Activated gamma-delta T cell treated with anti-CD3 and anti-CD28 coated beads, Interleukin-2, amount 50 U/mL, for 16 hours (primary cell): ENCODE measurements around the gene KLK15.
"Not testable (repeated sequence)": the region's sequence is repeated elsewhere in the genome, so short reads cannot be mapped to it uniquely, and the experiment has no call there.

Experiments
- DNase-seq: peaks from one replicate; pipeline ENCODE4 v3.0.0-alpha.2; 2020; ENCODE audit warnings: low read depth

The KLK15 gene

GRCh38 chr19:50796128-50796633 lies 37.2 kb downstream of the KLK15 start:
- DNase-seq: no peak

- DNase-seq: no peak
These were observed 37.7 kb downstream of the KLK15 start for GRCh38 chr19:50795664-50796073.

GRCh38 chr19:50794876-50795663 lies 38.3 kb downstream of the KLK15 start:
- no peak for DNase-seq

- no peak for DNase-seq
These were observed 39.1 kb downstream of the KLK15 start for GRCh38 chr19:50794074-50794875.

GRCh38 chr19:50793558-50794065 lies 39.8 kb downstream of the KLK15 start:
- no peak for DNase-seq

- no peak for DNase-seq
These were observed 40.8 kb downstream of the KLK15 start for GRCh38 chr19:50792272-50793250.

- DNase-seq: no peak
These were observed 41.6 kb downstream of the KLK15 start for GRCh38 chr19:50791594-50792271.

- no peak for DNase-seq
These were observed 42.4 kb downstream of the KLK15 start for GRCh38 chr19:50790922-50791467.

GRCh38 chr19:50790396-50790795 lies 43.0 kb downstream of the KLK15 start, which contains the start of gene ACP4:
TSS of gene ACP4 (plus strand) at chr19:50790415. CDS start at chr19:50790415, 0 bp downstream.
- DNase-seq: no peak

- no peak for DNase-seq
These were observed 48.0 kb downstream of the KLK15 start for GRCh38 chr19:50785329-50785728.

- no peak for DNase-seq
These were observed 48.7 kb downstream of the KLK15 start for GRCh38 chr19:50784710-50785109.

GRCh38 chr19:50783848-50784152 lies 49.6 kb downstream of the KLK15 start:
- DNase-seq: not testable (repeated sequence)

GRCh38 chr19:50780753-50781435 lies 52.5 kb downstream of the KLK15 start:
- DNase-seq: no peak

GRCh38 chr19:50779504-50780457 lies 53.6 kb downstream of the KLK15 start:
- no peak for DNase-seq

GRCh38 chr19:50778906-50779430 lies 54.4 kb downstream of the KLK15 start:
- DNase-seq: no peak

- no peak for DNase-seq
These were observed 55.5 kb downstream of the KLK15 start for GRCh38 chr19:50777830-50778303.

GRCh38 chr19:50777261-50777660 lies 56.1 kb downstream of the KLK15 start:
- no peak for DNase-seq

GRCh38 chr19:50776131-50776530 lies 57.2 kb downstream of the KLK15 start:
- no peak for DNase-seq
